GM12874 (cell line): ENCODE data around the gene CDH20.

Experiments used
- CTCF ChIP-seq: IDR thresholded peaks from 2 replicates; pipeline ENCODE4 v1.5.1; 2011; ENCODE audit warnings: low read depth, mild to moderate bottlenecking, control low read depth, low read length, moderate library complexity; ENCODE audit not compliant: insufficient read depth

The CDH20 gene

GRCh38 chr18:61579581-61579980, 246.4 kb downstream of the CDH20 start:
- no peak for TF ChIP-seq CTCF

- TF ChIP-seq CTCF, result no peak
Measured at GRCh38 chr18:61580046-61580445, 246.8 kb downstream of the CDH20 start.

- TF ChIP-seq CTCF, result peak; percentile 95
Measured at GRCh38 chr18:61581578-61582201, 248.5 kb downstream of the CDH20 start.

- no peak for TF ChIP-seq CTCF
Measured at GRCh38 chr18:61582202-61582710, 249.0 kb downstream of the CDH20 start.

- TF ChIP-seq CTCF, result no peak
Measured at GRCh38 chr18:61583548-61583947, 250.3 kb downstream of the CDH20 start.

- TF ChIP-seq CTCF, result no peak
Measured at GRCh38 chr18:61587865-61588264, 254.6 kb downstream of the CDH20 start.

GRCh38 chr18:61589053-61589723, 256.0 kb downstream of the CDH20 start:
- no peak for TF ChIP-seq CTCF
